Cardiac fibroblast (primary cell): Measurements from ENCODE around the gene MACROD2.

ENCODE experiments used
- DNase-seq, 2 donors: peaks; one replicate each; pipeline versions ENCODE4 v3.0.0 to v3.0.0-alpha.2; 2010; ENCODE audit warnings: low read depth in 2 of 2
- H3K4me3 ChIP-seq, 2 donors: replicated peaks in 1 of 2; 1 replicate in 1 of 2; 2 replicates in 1 of 2; pipeline ENCODE4 v1.5.1; 2011; ENCODE audit warnings: low read depth in 2 of 2, low read length in 2 of 2, mild to moderate bottlenecking in 2 of 2, moderate library complexity in 1 of 2
- CTCF ChIP-seq: IDR thresholded peaks from one replicate; pipeline ENCODE4 v1.5.1; 2011; ENCODE audit warnings: low read depth, mild to moderate bottlenecking, low read length, inconsistent platforms

Gene MACROD2

GRCh38 chr20:14342918-14343317 lies 347.6 kb downstream of the MACROD2 start:
- TF ChIP-seq CTCF: no peak
- no peak overlapping the region for H3K4me3 ChIP-seq
- no peak for DNase-seq

- TF ChIP-seq CTCF: no peak
- DNase-seq: no peak
- H3K4me3 ChIP-seq: no peak overlapping the region
These were observed 348.3 kb downstream of the MACROD2 start for GRCh38 chr20:14343491-14344065.

GRCh38 chr20:14344746-14345145 lies 349.4 kb downstream of the MACROD2 start:
- DNase-seq: no peak
- H3K4me3 ChIP-seq: no peak overlapping the region
- TF ChIP-seq CTCF: no peak

GRCh38 chr20:14355791-14356190 lies 360.5 kb downstream of the MACROD2 start:
- TF ChIP-seq CTCF: no peak
- no peak overlapping the region for H3K4me3 ChIP-seq
- no peak for DNase-seq

GRCh38 chr20:14360416-14360815 lies 365.1 kb downstream of the MACROD2 start:
- no peak for TF ChIP-seq CTCF
- DNase-seq: no peak

GRCh38 chr20:14361509-14362345 lies 366.4 kb downstream of the MACROD2 start:
- no peak overlapping the region for H3K4me3 ChIP-seq
- DNase-seq: no peak
- TF ChIP-seq CTCF: no peak

More at GRCh38 chr20:14360416-14360815, 365.1 kb downstream of the MACROD2 start:
- H3K4me3 ChIP-seq: no peak overlapping the region

GRCh38 chr20:14374196-14374595 lies 378.9 kb downstream of the MACROD2 start:
- H3K4me3 ChIP-seq: no peak overlapping the region
- TF ChIP-seq CTCF: no peak
- no peak for DNase-seq
